ENCODE measurements around the gene FNDC3B.

DNA sequence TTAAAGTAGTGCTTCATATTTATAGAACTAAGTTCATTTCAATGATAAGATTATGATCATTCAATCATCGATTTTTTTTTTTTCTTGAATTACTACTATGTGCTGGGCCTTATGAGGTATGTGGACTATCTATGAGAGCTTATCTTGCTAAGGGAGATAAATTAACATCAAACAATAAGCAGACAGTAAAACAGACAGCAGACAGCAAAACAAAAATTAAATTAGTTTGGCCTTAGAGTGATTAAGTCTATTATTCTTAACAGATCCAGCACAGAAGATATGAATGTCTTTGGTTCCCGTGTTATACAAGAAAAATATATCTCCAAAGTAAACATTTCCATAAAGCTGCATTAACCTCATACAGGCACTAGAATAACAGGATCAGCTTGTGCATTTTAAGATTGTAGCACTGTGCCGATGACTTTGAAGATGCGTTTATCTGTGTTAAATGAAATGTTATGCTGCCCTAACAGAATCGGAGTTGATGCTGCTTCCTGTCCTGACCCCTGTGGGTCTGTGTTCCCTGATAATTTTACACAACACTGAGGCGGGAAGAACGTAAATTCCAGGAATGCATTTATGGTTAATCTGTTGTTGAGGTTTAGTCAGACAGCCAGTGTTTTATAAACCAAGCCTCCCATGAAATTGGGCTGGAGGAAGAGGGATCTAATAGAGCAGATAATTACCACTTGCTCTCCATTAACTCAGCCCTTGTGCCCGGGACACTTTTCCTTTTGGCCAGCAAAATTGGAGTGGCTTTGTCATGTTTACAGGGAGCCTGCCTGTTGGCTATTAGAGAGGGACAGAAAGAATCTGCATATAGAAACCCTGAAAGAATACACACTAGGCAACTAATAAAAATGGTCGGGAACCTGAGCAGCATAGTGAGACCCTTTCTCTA, 328.1 kb downstream of the FNDC3B start:
- TF ChIP-seq CTCF (IDR thresholded peaks at IDR 0.05) (no peak), POLR2A (IDR thresholded peaks at IDR 0.05) (no peak), EP300 (IDR thresholded peaks at IDR 0.05) (no peak)
